Stimulated activated CD8-positive, alpha-beta memory T cell treated with anti-CD3 and anti-CD28 coated beads, Interleukin-12 subunit alpha, Interleukin-12 subunit beta, amount 100 ng/mL, for 24 hours (primary cell): ENCODE results near the gene STXBP5.

Experiments
- DNase-seq: peaks from one replicate; pipeline ENCODE4 v3.0.0-alpha.2; 2020; ENCODE audit errors: extremely low read depth

The STXBP5 gene

GRCh38 chr6:147437615-147438014 is 233.4 kb downstream of the STXBP5 start:
- DNase-seq, result no peak

- no peak for DNase-seq
Measured at GRCh38 chr6:147438758-147439528, 234.7 kb downstream of the STXBP5 start.
